ENCODE results near the gene DEAF1.

DNA sequence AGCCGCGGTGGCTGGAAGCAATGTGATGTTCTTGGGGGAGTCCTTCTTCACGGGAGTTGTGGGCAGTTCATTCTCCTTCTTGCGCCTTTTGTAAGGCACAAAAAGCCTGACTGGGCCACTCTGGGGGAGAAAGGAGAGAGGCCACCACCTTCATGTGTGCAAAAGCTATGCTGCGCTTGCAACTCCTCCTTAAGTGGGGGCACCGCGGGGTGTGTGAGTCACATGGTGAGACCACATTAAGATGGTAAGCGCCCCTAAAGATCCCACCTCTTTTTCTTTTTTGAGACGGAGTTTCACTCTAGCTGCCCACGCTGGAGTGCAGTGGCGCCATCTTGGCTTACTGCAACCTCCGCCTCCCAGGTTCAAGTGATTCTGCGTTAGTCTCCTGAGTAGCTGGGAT, 14.1 kb downstream of the DEAF1 start:
- no peak for TF ChIP-seq EZH2 (IDR thresholded peaks at IDR 0.05; ENCODE audit: insufficient read depth, poor library complexity, severe bottlenecking)
- TF ChIP-seq EZH2phosphoT487 (IDR thresholded peaks at IDR 0.05; ENCODE audit: insufficient read depth, low read depth), result no peak

Data from GM23248 (cell line).